Uterus (tissue), 2 donors: ENCODE data around the gene ETV1.

Source experiments
- CTCF ChIP-seq, 4 experiments: fragments of 200-600 bp in 2 of 4; fragments of 450-650 bp in 2 of 4; sonication (generic) in 2 of 4; IDR thresholded peaks; one replicate each; pipeline ENCODE4 v1.5.1; 2016 to 2019; ENCODE audit warnings: antibody characterized with exemption in 4 of 4, mild to moderate bottlenecking in 2 of 4, moderate library complexity in 1 of 4
- POLR2A ChIP-seq, 2 donors: fragments of 450-650 bp; IDR thresholded peaks; one replicate each; pipeline ENCODE4 v1.6.1; 2016; ENCODE audit warnings: antibody characterized with exemption in 2 of 2, mild to moderate bottlenecking in 1 of 2, moderate library complexity in 1 of 2

- no peak for TF ChIP-seq CTCF (IDR thresholded peaks at IDR 0.05)
- TF ChIP-seq POLR2A (IDR thresholded peaks at IDR 0.05) = no peak
Observed at GRCh38 chr7:13897819-13898218, 91.6 kb downstream of the ETV1 start.
